HG03045 (cell line): ENCODE measurements around the gene SPNS1.

Source experiments
- ATAC-seq: cut with Tn5 transposase; IDR thresholded peaks from one replicate; pipeline ENCODE4 v1.9.1; 2021; ENCODE audit warnings: mild to moderate bottlenecking, moderate library complexity; ENCODE audit not compliant: unreplicated experiment

Gene SPNS1

DNA sequence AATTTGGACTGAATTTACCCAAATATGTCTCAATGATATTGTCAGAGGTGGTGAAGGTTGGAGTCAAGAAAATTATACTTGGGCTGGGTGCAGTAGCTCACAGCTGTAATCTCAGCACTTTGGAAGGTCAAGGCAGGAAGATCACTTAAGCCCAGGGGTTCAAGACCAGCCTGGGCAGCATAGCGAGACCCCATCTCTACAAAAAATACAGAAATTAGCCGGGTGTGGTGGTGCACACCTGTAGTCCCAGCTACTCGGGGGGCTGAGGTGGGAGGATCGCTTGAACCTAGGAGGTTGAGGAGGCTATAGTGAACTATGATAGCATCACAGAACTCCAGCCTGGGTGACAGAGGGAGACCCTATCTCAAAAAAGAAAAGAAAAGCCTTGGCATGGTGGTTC, 51.2 kb downstream of the SPNS1 start:
- no peak for ATAC-seq

DNA sequence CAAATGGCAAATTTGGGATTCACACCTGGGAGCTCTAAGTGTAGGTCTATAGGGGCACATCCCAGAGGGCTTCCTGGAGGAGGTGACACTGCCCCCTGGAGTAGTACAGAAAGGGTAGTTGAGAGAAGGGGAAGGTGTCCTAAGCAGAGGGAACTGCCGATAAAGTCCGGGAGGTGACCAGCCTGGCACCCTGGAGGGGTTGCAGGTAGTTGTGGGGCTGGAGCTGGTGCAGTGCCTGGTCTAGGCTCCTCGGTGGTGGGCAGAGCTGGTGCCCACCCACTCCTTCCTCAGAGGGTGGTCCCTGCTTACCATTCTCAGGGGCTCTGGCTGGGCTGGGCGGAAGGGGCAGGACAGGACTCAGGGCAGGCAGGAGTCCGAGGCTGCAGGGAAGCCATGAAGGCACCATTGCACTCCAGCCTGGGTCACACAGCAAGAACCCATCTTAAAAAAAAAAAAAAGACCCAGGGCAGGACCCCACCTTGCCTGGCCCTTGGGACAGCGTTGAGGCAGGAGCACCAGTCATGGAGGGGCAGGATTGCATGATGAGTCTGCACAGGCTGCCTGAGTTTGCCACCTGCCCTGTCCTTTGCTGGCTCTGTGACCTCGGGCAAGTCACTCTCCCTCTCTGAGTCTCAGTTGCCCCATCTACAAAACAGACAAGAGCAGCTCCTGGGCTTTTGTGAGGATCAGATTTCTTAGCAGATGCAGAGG, 54.0 kb downstream of the SPNS1 start:
- no peak for ATAC-seq

DNA sequence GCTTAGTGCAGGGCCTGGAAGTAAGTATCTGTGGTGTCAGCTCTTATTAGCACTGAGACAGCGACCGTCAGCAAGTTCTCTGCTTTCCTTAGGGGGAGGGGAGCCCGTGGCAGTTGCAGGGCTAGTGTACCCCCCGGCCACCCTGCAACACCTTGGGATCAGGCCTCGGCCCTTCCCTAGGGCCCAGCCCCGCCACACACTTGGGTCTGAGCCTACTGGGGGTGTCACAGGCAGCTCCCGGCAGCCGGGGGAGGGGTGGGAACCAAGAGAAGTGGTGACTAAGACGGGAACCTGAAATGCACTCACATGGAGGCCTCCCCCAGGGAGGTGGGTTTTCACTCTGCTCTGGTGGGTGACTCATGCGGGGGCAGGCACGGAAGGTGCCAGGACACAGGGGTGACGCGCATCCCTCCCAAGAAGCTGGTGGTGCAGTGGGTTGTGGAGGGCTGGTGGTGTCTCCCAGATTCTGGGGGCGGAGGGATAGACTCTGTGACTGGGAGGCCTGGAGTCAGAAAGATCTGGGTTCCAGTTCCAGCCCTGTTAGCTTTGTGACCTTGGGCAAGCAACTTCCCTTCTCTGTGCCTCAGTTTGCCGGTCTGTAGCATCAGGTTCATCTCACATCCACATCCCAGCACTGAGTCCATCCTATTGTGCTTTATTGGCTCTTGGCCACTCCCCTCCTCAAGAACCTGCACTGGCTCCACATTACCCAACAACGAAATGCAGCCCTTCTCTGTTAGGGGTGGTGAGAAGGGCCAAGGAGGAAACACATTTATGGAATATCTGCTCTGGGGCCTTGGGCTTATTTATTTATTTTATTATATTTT, 54.8 kb downstream of the SPNS1 start:
- no peak for ATAC-seq

DNA sequence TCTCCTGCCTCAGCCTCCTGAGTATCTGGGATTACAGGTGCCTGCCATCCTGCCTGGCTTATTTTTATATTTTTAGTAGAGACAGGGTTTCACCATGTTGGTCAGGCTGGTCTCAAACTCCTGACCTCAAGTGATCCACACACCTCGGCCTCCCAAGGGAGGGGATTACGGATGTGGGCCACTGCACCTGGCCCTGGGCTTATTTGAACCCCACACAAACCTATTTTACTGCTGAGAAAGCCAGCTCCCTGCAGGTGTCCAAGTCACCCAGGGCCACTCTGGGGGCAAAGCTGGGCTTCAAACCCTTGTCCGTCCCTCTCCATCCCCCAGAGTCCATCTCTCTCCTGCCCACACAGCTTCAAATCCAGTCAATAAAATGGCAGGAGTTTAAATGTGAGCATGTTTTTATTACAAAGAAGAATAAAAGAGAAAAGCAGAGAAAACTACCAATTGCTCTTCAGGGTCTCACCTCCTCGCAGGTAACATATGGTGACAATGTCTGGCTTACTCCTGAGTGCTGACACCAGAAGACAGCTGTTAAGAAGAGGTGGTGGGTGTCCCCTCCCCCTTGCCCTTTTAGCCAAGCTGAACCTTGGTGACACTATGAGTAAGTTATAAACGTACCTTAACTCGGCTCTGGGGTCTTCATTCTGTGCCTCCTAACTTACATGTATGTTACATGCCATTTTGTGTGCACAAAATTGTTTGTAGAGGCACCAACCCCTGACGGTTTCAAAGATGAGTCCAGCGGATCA, 55.7 kb downstream of the SPNS1 start:
- ATAC-seq, result no peak
